ENCODE measurements around the gene CPA3.

The CPA3 gene, protein sequence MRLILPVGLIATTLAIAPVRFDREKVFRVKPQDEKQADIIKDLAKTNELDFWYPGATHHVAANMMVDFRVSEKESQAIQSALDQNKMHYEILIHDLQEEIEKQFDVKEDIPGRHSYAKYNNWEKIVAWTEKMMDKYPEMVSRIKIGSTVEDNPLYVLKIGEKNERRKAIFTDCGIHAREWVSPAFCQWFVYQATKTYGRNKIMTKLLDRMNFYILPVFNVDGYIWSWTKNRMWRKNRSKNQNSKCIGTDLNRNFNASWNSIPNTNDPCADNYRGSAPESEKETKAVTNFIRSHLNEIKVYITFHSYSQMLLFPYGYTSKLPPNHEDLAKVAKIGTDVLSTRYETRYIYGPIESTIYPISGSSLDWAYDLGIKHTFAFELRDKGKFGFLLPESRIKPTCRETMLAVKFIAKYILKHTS

DNA sequence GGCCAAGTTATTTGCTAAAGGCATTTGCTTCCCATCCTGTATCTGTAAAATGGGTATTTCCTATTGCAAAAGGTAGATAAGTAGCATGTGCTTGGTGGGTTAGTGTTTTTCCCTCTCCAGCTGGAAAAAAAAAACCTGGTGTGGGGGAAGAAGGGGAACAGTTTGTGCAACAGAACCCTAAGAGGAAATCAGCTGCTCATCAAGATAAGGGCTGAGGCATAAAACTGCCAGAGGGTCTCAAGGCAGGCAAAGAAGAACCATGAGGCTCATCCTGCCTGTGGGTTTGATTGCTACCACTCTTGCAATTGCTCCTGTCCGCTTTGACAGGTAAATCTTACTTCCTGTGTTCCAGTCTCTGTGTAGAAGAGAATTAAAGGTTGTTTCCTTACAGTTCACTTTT is at the start of gene CPA3:
Gene CPA3, plus strand, starts transcription at position 248 of the 400 bp plus-strand sequence. Its CDS starts 12 bp downstream, at position 260.
- ATAC-seq (replicated peaks), result no peak
- Mint-ChIP-seq H3K4me1 (no peaks in the 10 kb centered on the region), H3K36me3 (no peaks in the 10 kb centered on the region), H3K9me3 (no peaks in the 10 kb centered on the region), H3K27me3 (peaks cover 23 to 25% of the 10 kb centered on the region in 2 donors), H3K4me3 (no peak within 1 kb of the TSS), H3K27ac (no peak within 1 kb of the TSS)
- DNase-seq, result no peak

DNA sequence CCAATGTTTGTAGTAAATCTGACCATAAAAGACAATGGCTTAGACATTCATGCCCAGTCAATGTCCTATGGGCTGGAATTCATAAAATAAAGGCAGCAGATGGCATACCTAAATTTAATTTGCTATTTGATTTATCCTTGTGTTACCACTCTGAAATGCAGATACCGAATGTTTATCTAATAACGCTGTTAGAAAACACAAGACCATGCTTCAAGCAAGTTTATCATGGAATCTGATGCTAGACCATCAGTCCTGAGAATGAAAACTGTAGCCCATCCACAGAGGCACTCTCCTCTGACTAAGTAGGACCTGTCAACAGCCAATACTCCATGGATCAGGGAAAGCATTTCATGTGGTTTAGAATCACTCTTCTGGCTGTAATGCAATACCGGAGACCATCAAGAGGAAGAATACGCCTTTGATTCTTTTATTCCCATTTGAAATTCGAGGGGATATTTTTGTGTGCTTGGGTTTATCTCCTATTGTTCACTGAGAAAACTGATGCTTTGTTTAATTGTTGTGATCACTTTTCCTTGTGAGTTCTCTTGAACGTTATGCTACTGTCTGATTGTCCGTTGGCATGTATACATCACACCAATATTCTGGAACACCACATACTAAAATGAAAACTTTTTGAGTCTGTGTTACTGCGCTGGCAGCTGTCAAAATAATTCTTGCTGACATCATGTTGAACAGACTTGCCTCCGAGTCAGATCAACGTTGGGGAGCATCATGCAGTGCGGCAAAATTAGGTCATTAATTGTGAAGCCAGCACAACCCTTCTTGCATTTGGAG is 49.6 kb upstream of the CPA3 start:
- H3K4me3 Mint-ChIP-seq, result no peak overlapping the region
- H3K36me3 Mint-ChIP-seq, result no peaks in the 10 kb centered on the region
- H3K9me3 Mint-ChIP-seq, result peaks cover 0 to 2% of the 10 kb centered on the region in 2 donors
- no peaks in the 10 kb centered on the region for H3K4me1 Mint-ChIP-seq
- DNase-seq, result no peak
- no peak overlapping the region for H3K27ac Mint-ChIP-seq
- no peak for ATAC-seq (replicated peaks)
- peaks cover 0 to 5% of the 10 kb centered on the region in 2 donors for H3K27me3 Mint-ChIP-seq

DNA sequence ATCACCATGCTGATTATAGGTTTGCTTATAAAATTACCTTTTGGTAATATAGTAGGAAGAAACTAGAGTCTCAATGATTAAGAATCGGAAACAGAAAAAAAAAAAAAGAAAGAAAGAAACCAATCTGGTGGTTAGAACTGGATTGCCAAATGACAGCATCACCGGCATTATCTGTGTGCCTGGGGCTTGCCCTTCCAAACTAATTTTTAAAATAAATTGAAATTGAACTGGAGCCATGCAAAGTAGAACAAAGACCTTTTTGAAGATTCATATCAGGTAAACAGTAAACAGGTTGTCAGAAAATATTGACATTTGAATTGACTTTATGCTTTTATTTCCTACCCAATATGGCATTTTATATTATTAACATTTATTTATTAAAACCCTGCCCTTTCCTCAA is 48.7 kb upstream of the CPA3 start:
- no peak overlapping the region for H3K27ac Mint-ChIP-seq
- H3K9me3 Mint-ChIP-seq, result peaks cover 0 to 2% of the 10 kb centered on the region in 2 donors
- H3K27me3 Mint-ChIP-seq, result peaks cover 0 to 5% of the 10 kb centered on the region in 2 donors
- ATAC-seq (replicated peaks) (no peak), DNase-seq (no peak)
- H3K36me3 Mint-ChIP-seq, result no peaks in the 10 kb centered on the region
- H3K4me1 Mint-ChIP-seq, result no peaks in the 10 kb centered on the region
- no peak overlapping the region for H3K4me3 Mint-ChIP-seq

DNA sequence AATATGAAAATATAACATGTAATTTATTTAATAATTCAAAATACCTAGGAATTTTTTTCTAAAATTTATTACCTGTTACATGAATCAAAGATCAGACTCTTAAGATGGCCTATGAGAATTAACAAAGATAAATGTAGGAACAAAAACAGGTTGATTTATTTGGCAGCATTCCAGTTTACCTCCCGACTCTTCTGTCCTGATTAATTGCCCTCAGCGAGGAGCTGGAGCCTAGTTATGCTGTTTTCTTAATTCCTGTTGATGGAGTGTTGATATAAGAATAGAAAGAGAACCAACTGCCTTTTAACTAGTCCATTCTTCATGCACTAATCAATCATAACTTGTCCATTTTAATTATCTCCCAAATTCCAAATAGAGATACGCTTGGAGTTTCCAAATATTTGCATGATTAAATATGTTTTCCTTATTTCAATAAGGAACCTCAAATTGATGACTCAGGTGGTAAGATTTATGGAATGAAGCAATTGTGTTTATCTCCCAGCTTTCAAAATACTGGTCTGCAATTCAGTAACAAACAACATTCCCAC is 48.0 kb upstream of the CPA3 start:
- Mint-ChIP-seq H3K9me3 (peaks cover 0 to 3% of the 10 kb centered on the region in 2 donors), H3K36me3 (no peaks in the 10 kb centered on the region), H3K27me3 (peaks cover 0 to 5% of the 10 kb centered on the region in 2 donors), H3K4me3 (no peak overlapping the region), H3K27ac (no peak overlapping the region), H3K4me1 (no peaks in the 10 kb centered on the region)
- no peak for ATAC-seq (replicated peaks)
- no peak for DNase-seq

DNA sequence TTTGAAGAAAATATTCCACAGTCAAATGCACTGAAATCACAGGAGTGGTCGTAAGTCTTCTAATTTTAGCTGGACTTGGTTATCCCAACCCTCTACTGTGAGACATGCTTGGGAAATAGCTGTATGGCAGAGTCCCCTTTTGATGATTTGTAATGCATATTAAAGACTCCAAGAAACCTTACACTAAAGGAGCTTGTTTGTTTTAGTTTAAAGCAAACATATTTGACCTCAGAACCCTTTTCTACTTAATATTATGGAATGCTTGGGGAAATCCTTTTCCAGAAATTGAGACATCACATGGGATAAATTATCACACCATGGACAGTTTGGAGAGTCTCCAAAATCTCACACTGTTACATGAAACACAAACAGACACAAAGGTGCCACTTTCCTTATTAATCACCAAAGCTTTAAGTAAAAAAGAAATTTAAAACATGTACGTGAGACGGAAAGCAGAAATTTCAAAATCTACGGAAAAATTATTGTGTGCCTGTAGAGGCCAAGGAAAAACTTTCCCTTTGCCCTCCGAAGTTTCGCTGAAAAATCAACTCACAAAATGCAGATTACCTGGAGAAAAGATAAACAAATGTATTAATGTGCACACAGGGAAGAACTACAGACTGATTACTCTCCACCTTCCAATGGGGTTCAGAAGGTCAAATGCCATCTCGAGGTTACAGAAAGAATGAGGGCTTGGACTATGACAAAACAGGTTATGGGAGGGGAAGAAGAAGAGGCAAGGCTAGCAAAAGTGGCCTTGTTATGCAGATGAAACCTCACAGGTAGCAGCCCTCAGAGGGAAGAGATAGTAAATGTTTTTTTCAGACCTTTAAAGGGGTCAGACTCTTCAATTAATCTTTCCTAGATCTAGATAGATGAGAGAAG is 44.5 kb upstream of the CPA3 start:
- H3K27me3 Mint-ChIP-seq, result peaks cover 0 to 2% of the 10 kb centered on the region in 2 donors

DNA sequence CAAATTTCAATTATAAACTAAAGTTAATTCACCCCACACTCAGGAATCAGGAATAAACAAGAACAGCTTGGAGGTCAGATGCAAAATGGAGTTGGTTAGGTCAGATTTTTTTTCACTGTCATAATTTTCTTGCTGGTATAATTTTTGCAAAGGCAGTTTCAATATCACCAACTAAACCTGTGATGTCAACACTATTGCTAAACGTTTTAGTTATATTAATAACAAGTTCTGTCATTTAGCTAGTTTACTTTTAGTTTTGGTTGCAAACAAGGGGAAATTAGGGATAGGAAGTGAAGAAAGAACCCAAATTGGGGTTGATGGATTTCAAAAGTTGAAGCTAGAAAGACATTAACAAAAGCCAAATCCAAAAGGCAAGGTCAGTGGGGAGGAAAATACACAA is 42.1 kb upstream of the CPA3 start:
- ATAC-seq (replicated peaks) (no peak), DNase-seq (no peak)
- H3K9me3 Mint-ChIP-seq, result peaks cover 0 to 2% of the 10 kb centered on the region in 2 donors
- H3K4me3 Mint-ChIP-seq, result no peak overlapping the region
- no peaks in the 10 kb centered on the region for H3K36me3 Mint-ChIP-seq
- H3K27me3 Mint-ChIP-seq, result no peaks in the 10 kb centered on the region
- H3K4me1 Mint-ChIP-seq, result no peaks in the 10 kb centered on the region
- H3K27ac Mint-ChIP-seq, result no peak overlapping the region

More for the DNA sequence above, 44.5 kb upstream of the CPA3 start:
- H3K36me3 Mint-ChIP-seq, result no peaks in the 10 kb centered on the region
- H3K27ac Mint-ChIP-seq, result no peak overlapping the region
- H3K4me3 Mint-ChIP-seq, result no peak overlapping the region
- peaks cover 0 to 2% of the 10 kb centered on the region in 2 donors for H3K9me3 Mint-ChIP-seq
- ATAC-seq (replicated peaks) (no peak), DNase-seq (no peak)
- no peaks in the 10 kb centered on the region for H3K4me1 Mint-ChIP-seq

DNA sequence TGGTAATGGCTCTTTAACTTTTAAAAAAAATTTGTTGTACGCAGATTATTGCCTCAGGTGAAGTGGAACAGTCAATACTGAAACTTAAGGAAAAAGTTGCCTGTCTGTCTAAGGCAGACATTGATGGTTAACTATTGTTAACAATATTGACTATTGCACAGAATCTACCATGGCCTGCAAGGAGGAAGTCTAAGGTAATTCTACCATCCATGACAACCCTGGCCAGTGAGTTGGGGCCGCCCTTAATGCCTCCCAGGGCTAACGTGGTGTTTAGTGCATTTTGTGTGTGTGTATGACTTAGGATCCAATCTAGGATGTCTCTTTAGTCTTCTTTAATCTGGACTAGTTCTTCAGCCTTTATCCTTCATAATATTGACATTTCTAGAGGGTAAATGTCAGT is 39.6 kb upstream of the CPA3 start:
- DNase-seq, result no peak
- Mint-ChIP-seq H3K27ac (no peak overlapping the region), H3K4me1 (no peaks in the 10 kb centered on the region), H3K27me3 (no peaks in the 10 kb centered on the region), H3K4me3 (no peak overlapping the region), H3K9me3 (peaks cover 0 to 2% of the 10 kb centered on the region in 2 donors), H3K36me3 (no peaks in the 10 kb centered on the region)
- ATAC-seq (replicated peaks), result no peak

DNA sequence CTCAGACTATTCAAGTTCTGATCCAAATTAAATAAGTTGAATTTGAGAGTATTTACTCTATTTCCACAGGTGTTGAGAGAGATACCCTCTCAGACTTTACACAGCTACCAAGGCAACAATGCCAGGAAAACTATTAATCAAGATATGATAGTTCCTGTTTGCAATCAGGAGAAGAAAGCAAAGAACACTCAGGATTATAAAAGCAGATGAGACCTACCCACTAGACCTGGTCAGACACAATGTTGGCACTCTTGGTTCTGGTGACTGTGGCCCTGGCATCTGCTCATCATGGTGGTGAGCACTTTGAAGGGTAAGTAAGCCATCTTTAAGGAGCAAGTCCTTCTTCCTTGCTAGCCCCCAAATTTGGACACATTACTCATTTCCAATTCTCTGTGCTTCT is 37.5 kb upstream of the CPA3 start, which contains the start of gene CPB1:
Gene CPB1, plus strand, starts transcription at position 227 of the 400 bp plus-strand sequence. Its CDS starts 13 bp downstream, at position 240.
- H3K36me3 Mint-ChIP-seq, result no peaks in the 10 kb centered on the region
- H3K9me3 Mint-ChIP-seq, result no peaks in the 10 kb centered on the region
- no peaks in the 10 kb centered on the region for H3K27me3 Mint-ChIP-seq
- DNase-seq (no peak), ATAC-seq (replicated peaks) (no peak)
- H3K27ac Mint-ChIP-seq, result no peak within 1 kb of the TSS
- no peaks in the 10 kb centered on the region for H3K4me1 Mint-ChIP-seq
- no peak within 1 kb of the TSS for H3K4me3 Mint-ChIP-seq

DNA sequence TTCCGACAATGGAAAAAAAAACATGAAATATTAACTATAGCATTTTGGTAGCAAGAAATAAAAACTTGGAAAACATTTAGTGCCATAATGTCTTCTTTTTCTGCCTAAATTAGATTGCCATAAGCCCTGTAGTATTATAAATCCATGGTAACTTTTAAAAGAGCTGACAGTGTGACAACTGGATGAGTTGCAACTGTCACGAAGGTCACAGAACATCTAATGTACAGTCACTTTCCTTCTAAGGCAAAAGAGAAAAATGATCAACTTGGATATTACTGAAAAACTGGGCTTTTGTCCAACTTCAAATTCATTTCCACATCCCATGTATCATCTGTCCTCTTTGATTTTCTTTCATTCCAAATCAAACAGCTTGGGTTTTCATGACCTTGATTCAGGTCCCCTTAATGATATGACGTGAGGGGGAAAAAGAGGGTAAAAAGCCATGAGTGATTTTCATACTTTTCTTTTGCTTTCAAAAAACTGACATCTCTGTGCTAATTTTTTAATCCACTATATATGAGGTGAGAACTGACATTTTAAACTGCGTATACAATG is 36.9 kb upstream of the CPA3 start:
- H3K27ac Mint-ChIP-seq, result no peak overlapping the region
- DNase-seq, result no peak
- no peaks in the 10 kb centered on the region for H3K27me3 Mint-ChIP-seq

DNA sequence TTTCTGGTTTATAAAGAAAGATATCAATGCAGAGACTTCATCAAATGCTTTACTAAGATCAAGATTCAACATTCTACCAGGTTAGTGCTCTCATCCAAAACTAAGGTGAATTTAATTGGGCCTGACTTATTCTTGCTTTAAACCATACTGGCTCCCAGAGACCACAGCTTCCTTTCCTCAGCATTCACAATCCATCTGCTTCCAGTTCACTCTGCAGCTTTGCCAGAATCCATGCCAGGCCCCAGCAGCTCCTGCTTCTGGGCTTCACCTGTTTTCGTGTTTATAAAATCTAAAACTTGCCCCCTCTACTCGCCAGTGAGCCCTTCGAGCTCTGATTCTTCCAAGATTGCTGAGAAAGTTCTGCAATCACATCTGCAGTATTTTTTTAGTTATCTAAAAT is 35.2 kb upstream of the CPA3 start:
- H3K27me3 Mint-ChIP-seq, result no peaks in the 10 kb centered on the region
- no peaks in the 10 kb centered on the region for H3K9me3 Mint-ChIP-seq
- DNase-seq, result no peak
- no peak for ATAC-seq (replicated peaks)
- H3K27ac Mint-ChIP-seq, result no peak overlapping the region
- no peaks in the 10 kb centered on the region for H3K4me1 Mint-ChIP-seq
- H3K36me3 Mint-ChIP-seq, result no peaks in the 10 kb centered on the region
- no peak overlapping the region for H3K4me3 Mint-ChIP-seq

More for the DNA sequence above, 36.9 kb upstream of the CPA3 start:
- Mint-ChIP-seq H3K4me1 (no peaks in the 10 kb centered on the region), H3K4me3 (no peak overlapping the region), H3K9me3 (no peaks in the 10 kb centered on the region), H3K36me3 (no peaks in the 10 kb centered on the region)
- no peak for ATAC-seq (replicated peaks)

DNA sequence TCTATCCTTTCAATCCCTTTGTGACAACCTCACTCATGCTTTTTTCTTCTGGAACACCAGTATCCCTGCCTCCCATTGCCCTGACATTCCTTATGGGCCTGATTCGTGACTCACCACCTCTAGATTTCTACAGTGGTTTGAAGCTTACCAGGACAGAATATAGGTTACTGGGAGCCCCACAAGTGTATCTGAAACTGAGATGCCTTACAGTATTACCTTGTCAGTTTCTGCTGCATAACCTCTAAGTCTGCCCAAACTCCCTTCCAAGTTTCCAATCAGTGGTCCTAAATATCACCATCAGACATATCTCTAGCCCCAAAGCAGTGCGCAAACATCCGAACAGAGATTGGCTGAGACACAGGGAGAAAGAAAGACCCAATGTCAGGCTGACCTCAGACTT is 31.9 kb upstream of the CPA3 start:
- DNase-seq (no peak), ATAC-seq (replicated peaks) (no peak)
- H3K9me3 Mint-ChIP-seq, result no peaks in the 10 kb centered on the region
- no peak overlapping the region for H3K27ac Mint-ChIP-seq
- no peak overlapping the region for H3K4me3 Mint-ChIP-seq
- H3K36me3 Mint-ChIP-seq, result no peaks in the 10 kb centered on the region
- no peaks in the 10 kb centered on the region for H3K4me1 Mint-ChIP-seq
- no peaks in the 10 kb centered on the region for H3K27me3 Mint-ChIP-seq

DNA sequence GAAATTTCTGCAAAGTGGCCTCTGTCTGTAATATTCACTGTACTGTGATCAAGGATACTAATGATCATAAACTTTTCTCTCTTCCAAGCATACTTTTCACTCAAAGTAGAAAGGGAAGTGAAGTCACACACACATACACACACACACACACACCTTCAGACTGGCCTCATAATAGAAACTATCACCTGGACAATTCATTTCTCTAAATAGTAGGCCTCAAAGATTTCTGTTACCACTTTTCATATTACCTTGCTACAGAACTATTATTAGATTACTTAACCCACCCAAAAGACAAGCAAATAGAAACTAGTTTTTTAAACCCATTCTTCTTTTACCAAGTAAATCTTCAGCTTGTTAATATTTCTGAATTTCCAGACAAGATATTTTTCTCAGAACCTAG is 25.3 kb upstream of the CPA3 start:
- Mint-ChIP-seq H3K4me3 (no peak overlapping the region), H3K36me3 (no peaks in the 10 kb centered on the region), H3K27me3 (no peaks in the 10 kb centered on the region), H3K9me3 (no peaks in the 10 kb centered on the region), H3K27ac (no peak overlapping the region), H3K4me1 (no peaks in the 10 kb centered on the region)
- DNase-seq, result no peak
- no peak for ATAC-seq (replicated peaks)

DNA sequence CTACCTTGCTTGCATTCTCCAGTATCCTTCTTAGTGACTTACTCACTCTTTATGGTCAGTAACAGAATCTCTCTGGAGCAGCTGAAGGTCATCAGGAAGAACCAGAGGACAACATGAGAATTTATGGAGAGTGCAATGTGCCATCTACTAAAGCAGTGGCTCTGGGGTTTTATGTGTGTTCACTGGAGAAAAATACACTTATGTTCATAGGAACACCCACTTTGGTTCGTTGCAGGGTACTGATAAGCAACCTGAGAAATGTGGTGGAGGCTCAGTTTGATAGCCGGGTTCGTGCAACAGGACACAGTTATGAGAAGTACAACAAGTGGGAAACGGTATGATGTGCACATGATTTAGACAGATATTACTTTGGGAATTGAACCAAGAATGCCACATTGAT is 24.6 kb upstream of the CPA3 start:
- no peaks in the 10 kb centered on the region for H3K4me1 Mint-ChIP-seq
- ATAC-seq (replicated peaks) (no peak), DNase-seq (no peak)
- H3K4me3 Mint-ChIP-seq, result no peak overlapping the region
- H3K27me3 Mint-ChIP-seq, result peaks cover 0 to 3% of the 10 kb centered on the region in 2 donors
- H3K36me3 Mint-ChIP-seq, result no peaks in the 10 kb centered on the region
- no peaks in the 10 kb centered on the region for H3K9me3 Mint-ChIP-seq
- no peak overlapping the region for H3K27ac Mint-ChIP-seq

Data from stimulated activated naive B cell treated with anti-CD40 and anti-IgM and Interleukin-4, amounts not matched to agents 10 μg/mL and 1 μg/mL and 100 μg/mL, for 72 hours (primary cell).